Mucosa of descending colon (tissue), 3 donors: ENCODE measurements around the gene AGTRAP. TPM values are rescaled to one million over a fixed set of nuclear protein-coding genes. Genes with fewer than 3 reads are reported as not detected.

ENCODE experiments used
- ATAC-seq: fragments of 200-7000 bp; cut with Tn5 transposase; one replicate; pipeline ENCODE4 v1.9.1; 2020; ENCODE audit warnings: mild to moderate bottlenecking, moderate library complexity
- DNase-seq, 3 donors: peaks; one replicate each; pipeline ENCODE4 v3.0.0-alpha.2; 2020
- H3K36me3 ChIP-seq: fragments of 200-600 bp; one replicate; pipeline ENCODE4 v1.8.0; 2021; ENCODE audit warnings: low read depth, mild to moderate bottlenecking
- H3K4me1 ChIP-seq: fragments of 200-600 bp; one replicate; pipeline ENCODE4 v1.8.0; 2021; ENCODE audit warnings: low read depth, mild to moderate bottlenecking
- H3K4me3 ChIP-seq: fragments of 200-600 bp; one replicate; pipeline ENCODE4 v1.8.0; 2021; ENCODE audit warnings: mild to moderate bottlenecking
- H3K9me3 ChIP-seq: fragments of 200-600 bp; one replicate; pipeline ENCODE4 v1.8.0; 2021; ENCODE audit warnings: mild to moderate bottlenecking
- intact Hi-C, 2 donors: fragments of 100-400 bp; cut with DNase I in 1 of 2; cut with micrococcal nuclease in 1 of 2; formaldehyde crosslinking; loops; one replicate each; pipeline versions ENCODE4 v1.11.0 to v1.11.1; 2022; cut with DNase I, micrococcal nuclease
- total RNA-seq, 3 donors: library from RNA; stranded (reverse); fragmentation: NEBNext Ultra II Directional in 2 of 3; extraction: Animal tissue kit (Norgen Biotek cat#: 25700) in 2 of 3; gene quantifications; one replicate each; pipeline versions ENCODE4 v1.2.1 to v1.2.4, GENCODE V29; 2021 to 2023
- TF ChIP-seq, protein P1 (sequence below): fragments of 200-600 bp; IDR thresholded peaks from one replicate; pipeline ENCODE4 v1.8.0; 2022; ENCODE audit warnings: antibody characterized with exemption, mild to moderate bottlenecking
- donor health status: DM: no; HTN: no; CAD: no; lungs with moderate emphysema.
- donor health status: DM: no; HTN: no; CAD: no.
- donor health status: DM: no; HTN: yes; CAD: no.

AGTRAP gene
- total RNA-seq, 3 donors from 2014 or later, result 11.8 to 23.4 (median 22.6) TPM

DNA sequence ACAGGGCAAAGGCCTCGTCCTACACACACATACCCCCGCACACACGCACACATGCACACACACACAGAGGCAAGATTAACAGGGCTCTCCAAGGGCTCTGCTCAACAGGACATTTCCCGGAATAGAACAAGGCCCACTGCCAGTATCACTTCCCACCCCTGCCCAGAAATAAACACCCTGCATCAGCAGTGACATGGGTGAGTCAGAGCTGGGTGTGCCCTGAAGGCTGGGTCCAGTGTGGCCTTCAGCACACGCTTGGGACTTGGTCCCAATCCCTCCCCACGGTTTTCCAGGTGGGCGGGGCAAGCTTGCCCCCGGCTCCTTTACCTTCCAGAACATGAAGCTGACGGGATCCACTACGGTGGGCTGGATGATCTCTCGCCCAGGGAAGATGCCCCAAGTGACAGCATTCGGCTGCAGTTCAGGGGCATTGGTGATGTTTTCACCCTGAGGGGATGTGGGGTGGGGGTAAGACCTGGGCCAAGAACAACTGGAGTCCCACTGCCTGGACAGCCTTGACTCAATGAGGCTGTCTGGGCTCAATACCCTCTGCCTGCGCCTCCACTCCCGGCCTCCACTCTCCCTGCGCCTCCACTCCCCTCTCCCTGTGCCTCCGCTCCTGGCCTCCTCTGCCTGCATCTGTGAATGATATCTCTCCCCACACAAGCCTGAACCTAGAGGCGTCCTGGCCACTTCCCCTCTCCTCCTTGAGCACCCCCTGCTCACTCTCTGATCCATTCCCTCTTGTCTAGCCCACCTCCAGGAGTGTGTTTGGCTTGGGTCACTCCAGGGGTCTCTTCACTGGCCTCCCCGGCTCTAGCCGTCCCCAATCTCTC is 55.2 kb downstream of the AGTRAP start:
- Histone ChIP-seq H3K4me3 (no peak overlapping the region), H3K9me3 (no peaks in the 10 kb centered on the region), H3K36me3 (no peaks in the 10 kb centered on the region), H3K4me1 (peaks cover 29% of the 10 kb centered on the region)
- intact Hi-C loops, result no loop called here
- peak; percentile 70 to 85 (median 82) for DNase-seq
- TF ChIP-seq, protein P1, sequence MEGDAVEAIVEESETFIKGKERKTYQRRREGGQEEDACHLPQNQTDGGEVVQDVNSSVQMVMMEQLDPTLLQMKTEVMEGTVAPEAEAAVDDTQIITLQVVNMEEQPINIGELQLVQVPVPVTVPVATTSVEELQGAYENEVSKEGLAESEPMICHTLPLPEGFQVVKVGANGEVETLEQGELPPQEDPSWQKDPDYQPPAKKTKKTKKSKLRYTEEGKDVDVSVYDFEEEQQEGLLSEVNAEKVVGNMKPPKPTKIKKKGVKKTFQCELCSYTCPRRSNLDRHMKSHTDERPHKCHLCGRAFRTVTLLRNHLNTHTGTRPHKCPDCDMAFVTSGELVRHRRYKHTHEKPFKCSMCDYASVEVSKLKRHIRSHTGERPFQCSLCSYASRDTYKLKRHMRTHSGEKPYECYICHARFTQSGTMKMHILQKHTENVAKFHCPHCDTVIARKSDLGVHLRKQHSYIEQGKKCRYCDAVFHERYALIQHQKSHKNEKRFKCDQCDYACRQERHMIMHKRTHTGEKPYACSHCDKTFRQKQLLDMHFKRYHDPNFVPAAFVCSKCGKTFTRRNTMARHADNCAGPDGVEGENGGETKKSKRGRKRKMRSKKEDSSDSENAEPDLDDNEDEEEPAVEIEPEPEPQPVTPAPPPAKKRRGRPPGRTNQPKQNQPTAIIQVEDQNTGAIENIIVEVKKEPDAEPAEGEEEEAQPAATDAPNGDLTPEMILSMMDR, result no peak
- ATAC-seq, result peak; percentile 87

DNA sequence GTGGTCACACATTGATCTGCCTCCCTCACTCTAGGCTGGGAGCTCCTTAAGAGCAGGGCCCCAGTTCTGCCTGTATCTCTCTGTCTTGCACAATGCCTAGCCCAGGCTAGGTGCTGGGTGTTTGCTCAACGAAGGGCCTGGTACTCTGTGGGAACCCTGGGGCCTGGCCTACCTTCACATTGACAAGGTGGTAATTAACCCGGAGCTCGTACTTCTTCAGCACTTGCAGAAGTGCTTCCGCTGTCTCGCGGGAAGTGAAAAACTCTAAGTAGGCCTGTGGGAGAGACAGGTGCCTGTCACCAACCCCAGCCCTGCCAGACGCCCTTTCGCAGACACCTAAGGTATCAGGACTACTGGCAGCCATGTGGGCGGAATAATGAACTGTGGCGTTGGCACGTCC is 56.2 kb downstream of the AGTRAP start:
- peaks cover 27% of the 10 kb centered on the region for H3K4me1 ChIP-seq
- no peak overlapping the region for H3K4me3 ChIP-seq
- intact Hi-C loops, result no loop called here
- TF ChIP-seq, protein P1, result no peak
- H3K36me3 ChIP-seq, result no peaks in the 10 kb centered on the region
- DNase-seq (peak in 1 of 3 donors; percentile 21), ATAC-seq (no peak)
- H3K9me3 ChIP-seq, result no peaks in the 10 kb centered on the region

DNA sequence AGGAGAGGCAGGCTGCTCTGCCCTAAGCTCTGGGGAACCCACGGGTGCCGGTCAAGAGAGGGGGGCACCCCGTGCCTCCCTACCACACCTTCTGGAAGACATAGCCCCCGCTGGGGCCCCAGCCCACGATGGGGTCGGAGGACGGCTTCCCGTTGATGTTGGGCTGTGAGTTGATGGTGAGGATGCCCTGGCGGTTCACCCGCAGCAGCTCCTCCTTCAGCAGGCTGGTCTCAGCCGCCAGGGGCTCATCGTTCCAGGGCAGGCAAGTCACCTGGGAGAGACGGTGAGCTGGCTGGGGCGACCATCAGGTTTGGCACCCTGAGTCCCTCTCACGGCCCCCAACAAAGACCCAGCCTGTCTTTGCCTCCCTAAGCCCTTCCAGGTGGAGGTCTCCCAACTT is 57.9 kb downstream of the AGTRAP start:
- DNase-seq (no peak), ATAC-seq (no peak)
- TF ChIP-seq, protein P1, result no peak
- Histone ChIP-seq H3K4me1 (peaks cover 11% of the 10 kb centered on the region), H3K36me3 (no peaks in the 10 kb centered on the region), H3K9me3 (no peaks in the 10 kb centered on the region), H3K4me3 (no peak overlapping the region)
- intact Hi-C loops, result no loop called here

DNA sequence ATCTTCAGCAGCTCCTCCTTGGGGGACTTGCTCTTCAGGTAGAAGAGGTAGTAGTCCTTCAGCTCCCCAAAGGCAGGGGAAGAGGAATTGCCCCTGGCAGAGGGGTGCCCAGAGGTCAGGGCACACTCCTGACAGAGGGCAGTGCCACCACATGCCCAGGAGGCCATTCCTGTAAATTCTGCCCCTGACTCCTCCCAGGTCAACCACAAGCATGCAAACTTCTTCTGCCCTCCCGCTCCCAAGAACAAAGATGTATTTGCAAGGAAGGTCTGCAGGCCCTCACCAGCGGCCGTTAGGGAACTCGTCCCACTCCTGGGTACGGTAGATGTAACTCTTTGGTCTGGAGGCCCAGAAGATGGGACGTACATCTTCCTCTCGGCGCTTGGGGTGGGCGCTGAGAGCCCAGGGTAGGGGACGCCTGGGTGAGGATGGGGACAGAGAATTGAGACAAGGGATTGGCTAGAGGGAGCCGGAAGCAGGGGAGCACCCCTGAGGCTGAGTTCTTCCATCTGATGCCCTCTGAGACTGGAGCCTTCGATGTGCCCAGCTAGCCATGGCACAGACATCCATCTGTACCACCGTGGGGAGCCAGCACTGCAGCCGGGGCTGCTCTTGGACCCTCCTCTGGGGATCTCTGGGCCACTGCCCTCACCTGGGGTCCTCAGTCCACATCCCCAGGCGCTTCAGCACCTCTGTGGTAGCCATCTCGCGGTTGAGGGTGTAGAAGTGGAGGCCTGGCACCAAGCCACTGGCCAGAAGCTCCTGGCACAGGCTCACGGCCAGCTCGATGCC is 58.7 kb downstream of the AGTRAP start:
- Histone ChIP-seq H3K4me1 (peaks cover 8% of the 10 kb centered on the region), H3K4me3 (no peak overlapping the region), H3K9me3 (no peaks in the 10 kb centered on the region), H3K36me3 (no peaks in the 10 kb centered on the region)
- ATAC-seq, result no peak
- intact Hi-C loops, result no loop called here
- TF ChIP-seq, protein P1, result no peak
- DNase-seq, result no peak

GRCh38 chr1:11795238-11795890 is 59.4 kb downstream of the AGTRAP start:
- H3K4me3 ChIP-seq, result no peak overlapping the region
- intact Hi-C loops, result no loop called here
- TF ChIP-seq, protein P1, result no peak
- no peaks in the 10 kb centered on the region for H3K9me3 ChIP-seq
- H3K36me3 ChIP-seq, result no peaks in the 10 kb centered on the region
- peak in 1 of 3 donors; percentile 2 for DNase-seq
- no peak for ATAC-seq
- H3K4me1 ChIP-seq, result peaks cover 8% of the 10 kb centered on the region
